Smooth muscle cell (in vitro differentiated cells): ENCODE data around the gene MOK. TPM values are rescaled to one million over a fixed set of nuclear protein-coding genes. Genes with fewer than 3 reads are reported as not detected.

Experiments
- DNase-seq: peaks from one replicate; lab custom pipeline; 2025; ENCODE audit not compliant: unreplicated experiment; lab: John Stamatoyannopoulos, UW
- H2AFZ ChIP-seq: fragments of 200-600 bp; sonication (generic); 2 replicates; pipeline ENCODE4 v1.6.0; 2016; ENCODE audit warnings: antibody characterized with exemption, low read depth, mild to moderate bottlenecking
- H3F3A ChIP-seq: fragments of 200-600 bp; sonication (generic); 2 replicates; pipeline ENCODE4 v1.6.0; 2017; ENCODE audit warnings: antibody characterized with exemption, low read depth
- H3K27ac ChIP-seq: fragments of 200-600 bp; sonication (generic); 2 replicates; pipeline ENCODE4 v1.5.1; 2016; ENCODE audit warnings: low read depth, mild to moderate bottlenecking
- H3K27me3 ChIP-seq: fragments of 200-600 bp; sonication (generic); 2 replicates; pipeline ENCODE4 v1.6.1; 2016; ENCODE audit warnings: low read depth, mild to moderate bottlenecking
- H3K36me3 ChIP-seq: fragments of 200-600 bp; sonication (generic); 2 replicates; pipeline ENCODE4 v1.5.1; 2016; ENCODE audit warnings: low read depth
- H3K4me1 ChIP-seq: fragments of 200-600 bp; sonication (generic); 2 replicates; pipeline ENCODE4 v1.5.1; 2016; ENCODE audit warnings: low read depth
- H3K4me2 ChIP-seq: fragments of 200-600 bp; sonication (generic); 2 replicates; pipeline ENCODE4 v1.6.0; 2016; ENCODE audit warnings: mild to moderate bottlenecking
- H3K4me3 ChIP-seq: fragments of 200-600 bp; sonication (generic); 2 replicates; pipeline ENCODE4 v1.5.1; 2016; ENCODE audit warnings: mild to moderate bottlenecking
- H3K79me2 ChIP-seq: fragments of 200-600 bp; sonication (generic); 2 replicates; pipeline ENCODE4 v1.6.0; 2016; ENCODE audit warnings: low read depth, mild to moderate bottlenecking
- H3K9ac ChIP-seq: fragments of 200-600 bp; sonication (generic); 2 replicates; pipeline ENCODE4 v1.6.0; 2016; ENCODE audit warnings: low read depth
- H3K9me3 ChIP-seq: fragments of 200-600 bp; sonication (generic); replicated peaks from 2 replicates; pipeline ENCODE4 v1.5.1; 2016; ENCODE audit warnings: low read depth
- H4K20me1 ChIP-seq: fragments of 200-600 bp; sonication (generic); 2 replicates; pipeline ENCODE4 v1.6.0; 2016; ENCODE audit warnings: low read depth
- CTCF ChIP-seq: fragments of 200-600 bp; sonication (generic); IDR thresholded peaks from 2 replicates; pipeline ENCODE4 v1.5.1; 2017; ENCODE audit warnings: borderline replicate concordance, mild to moderate bottlenecking, antibody characterized with exemption; ENCODE audit not compliant: insufficient read depth, poor library complexity, severe bottlenecking
- WGBS: methylation state at CpG from one replicate; pipeline ENCODE4 v1.1.7; 2016; ENCODE audit warnings: low lambda C conversion rate; 5-methylcytosine and 5-hydroxymethylcytosine counted together
- polyA plus RNA-seq: library from polyadenylated mRNA; unstranded; fragments of >200 nt; fragmentation: Nextera tagmentation; extraction: Ambion mirVana; gene quantifications from 2 replicates; pipeline ENCODE4 v1.2.1, GENCODE V29; 2016
- total RNA-seq: library from RNA; depleted of rRNA; stranded (reverse); fragments of >200 nt; gene quantifications from 2 replicates; pipeline ENCODE4 v1.2.3, GENCODE V29; 2014

The MOK gene
- total and polyA plus RNA-seq, 2 experiments from 2014 or later: 4.7 to 6.4 TPM

DNA sequence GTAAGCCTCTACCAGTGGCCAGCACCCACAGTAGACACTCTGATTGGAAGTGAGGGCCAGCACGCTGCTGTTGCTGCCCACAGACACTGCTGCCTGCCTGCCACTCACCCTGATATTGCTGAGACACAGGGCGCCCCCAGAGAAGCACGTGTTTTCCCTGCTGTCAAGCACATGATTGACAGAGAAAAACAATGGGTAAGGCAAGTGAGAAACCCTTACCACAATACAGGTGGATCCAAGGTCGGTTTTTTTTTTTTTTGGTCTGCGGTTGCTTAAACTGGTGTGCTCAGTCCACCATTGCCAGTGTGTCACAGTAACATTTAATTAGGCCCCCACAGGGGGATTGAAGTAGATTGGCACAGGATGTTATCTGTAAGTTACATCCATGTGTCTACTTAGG is 99.4 kb downstream of the MOK start:
- H3K4me1 ChIP-seq: no peaks in the 10 kb centered on the region
- 97% methylated on average over 5 of the region's 5 CpGs for WGBS
- H3K27me3 ChIP-seq: no peaks in the 10 kb centered on the region
- no peak overlapping the region for H3K9ac ChIP-seq
- H3K9me3 ChIP-seq: no peaks in the 10 kb centered on the region
- H3K4me3 ChIP-seq: no peak overlapping the region
- no peak for DNase-seq
- H4K20me1 ChIP-seq: peaks cover 89% of the 10 kb centered on the region
- no peak overlapping the region for H2AFZ ChIP-seq
- H3K36me3 ChIP-seq: no peaks in the 10 kb centered on the region
- TF ChIP-seq CTCF: no peak
- H3K27ac ChIP-seq: no peak overlapping the region
- H3F3A ChIP-seq: no peaks in the 10 kb centered on the region
- no peak overlapping the region for H3K4me2 ChIP-seq
- peaks cover 11% of the 10 kb centered on the region for H3K79me2 ChIP-seq

- no peak overlapping the region for H3K9ac ChIP-seq
- H3K27me3 ChIP-seq: no peaks in the 10 kb centered on the region
- H3K36me3 ChIP-seq: no peaks in the 10 kb centered on the region
- no peak overlapping the region for H3K4me2 ChIP-seq
- H2AFZ ChIP-seq: no peak overlapping the region
- H3K9me3 ChIP-seq: no peaks in the 10 kb centered on the region
- TF ChIP-seq CTCF: no peak
- H3K27ac ChIP-seq: no peak overlapping the region
- no peaks in the 10 kb centered on the region for H3K4me1 ChIP-seq
- H4K20me1 ChIP-seq: peaks cover 95% of the 10 kb centered on the region
- 79% methylated on average over 6 of the region's 6 CpGs for WGBS
- peaks cover 25% of the 10 kb centered on the region for H3K79me2 ChIP-seq
- DNase-seq: no peak
- no peak overlapping the region for H3K4me3 ChIP-seq
- H3F3A ChIP-seq: no peaks in the 10 kb centered on the region
These were observed 101.6 kb downstream of the MOK start for GRCh38 chr14:102203382-102203781.

GRCh38 chr14:102202944-102203343 is 102.0 kb downstream of the MOK start:
- Histone ChIP-seq H3K79me2 (peaks cover 29% of the 10 kb centered on the region), H3K4me1 (no peaks in the 10 kb centered on the region), H3K27me3 (no peaks in the 10 kb centered on the region), H3K9me3 (no peaks in the 10 kb centered on the region), H3K9ac (no peak overlapping the region), H3F3A (no peaks in the 10 kb centered on the region), H3K4me3 (no peak overlapping the region), H4K20me1 (peaks cover 94% of the 10 kb centered on the region), H3K27ac (no peak overlapping the region), H3K36me3 (no peaks in the 10 kb centered on the region), H3K4me2 (no peak overlapping the region), H2AFZ (no peak overlapping the region)
- WGBS: 97% methylated on average over 3 of the region's 3 CpGs
- no peak for DNase-seq
- no peak for TF ChIP-seq CTCF

GRCh38 chr14:102201776-102202175 is 103.2 kb downstream of the MOK start:
- no peak overlapping the region for H3K9ac ChIP-seq
- H3K27me3 ChIP-seq: no peaks in the 10 kb centered on the region
- DNase-seq: no peak
- no peak overlapping the region for H3K27ac ChIP-seq
- H3K4me3 ChIP-seq: no peak overlapping the region
- H3K79me2 ChIP-seq: peaks cover 32% of the 10 kb centered on the region
- H3K36me3 ChIP-seq: no peaks in the 10 kb centered on the region
- H3K9me3 ChIP-seq: no peaks in the 10 kb centered on the region
- 86% methylated on average over 4 of the region's 4 CpGs for WGBS
- H3K4me1 ChIP-seq: no peaks in the 10 kb centered on the region
- no peak overlapping the region for H3K4me2 ChIP-seq
- no peak for TF ChIP-seq CTCF
- peaks cover 93% of the 10 kb centered on the region for H4K20me1 ChIP-seq
- H3F3A ChIP-seq: no peaks in the 10 kb centered on the region
- H2AFZ ChIP-seq: no peak overlapping the region
